ENCODE data around the gene MORN5.

The MORN5 gene

DNA sequence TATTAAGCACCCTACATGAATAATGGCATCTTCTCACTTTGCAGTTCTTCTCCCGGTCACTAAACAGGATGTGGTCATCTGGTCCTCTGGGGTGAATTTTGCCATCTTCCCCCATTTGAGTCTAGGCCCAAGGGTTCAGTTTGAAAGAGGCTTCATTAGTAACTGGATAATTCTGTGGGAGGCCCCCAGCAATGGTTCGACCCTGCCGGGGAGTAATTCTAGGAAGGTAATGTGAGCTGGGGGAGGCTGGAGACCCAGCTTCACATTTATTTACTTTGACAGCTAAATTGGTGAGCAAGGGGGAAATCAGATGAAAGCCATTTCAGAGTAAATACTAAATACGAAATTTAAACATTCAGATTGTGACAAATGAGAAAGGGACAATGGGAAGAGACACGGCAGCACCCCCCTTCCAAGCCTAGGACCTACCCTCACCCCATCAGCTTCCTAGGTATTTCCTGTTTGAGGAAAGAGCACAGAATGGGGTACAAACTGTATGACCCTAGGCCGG lies 73.1 kb downstream of the MORN5 start:
- no peak for DNase-seq (ENCODE audit: low read depth)

DNA sequence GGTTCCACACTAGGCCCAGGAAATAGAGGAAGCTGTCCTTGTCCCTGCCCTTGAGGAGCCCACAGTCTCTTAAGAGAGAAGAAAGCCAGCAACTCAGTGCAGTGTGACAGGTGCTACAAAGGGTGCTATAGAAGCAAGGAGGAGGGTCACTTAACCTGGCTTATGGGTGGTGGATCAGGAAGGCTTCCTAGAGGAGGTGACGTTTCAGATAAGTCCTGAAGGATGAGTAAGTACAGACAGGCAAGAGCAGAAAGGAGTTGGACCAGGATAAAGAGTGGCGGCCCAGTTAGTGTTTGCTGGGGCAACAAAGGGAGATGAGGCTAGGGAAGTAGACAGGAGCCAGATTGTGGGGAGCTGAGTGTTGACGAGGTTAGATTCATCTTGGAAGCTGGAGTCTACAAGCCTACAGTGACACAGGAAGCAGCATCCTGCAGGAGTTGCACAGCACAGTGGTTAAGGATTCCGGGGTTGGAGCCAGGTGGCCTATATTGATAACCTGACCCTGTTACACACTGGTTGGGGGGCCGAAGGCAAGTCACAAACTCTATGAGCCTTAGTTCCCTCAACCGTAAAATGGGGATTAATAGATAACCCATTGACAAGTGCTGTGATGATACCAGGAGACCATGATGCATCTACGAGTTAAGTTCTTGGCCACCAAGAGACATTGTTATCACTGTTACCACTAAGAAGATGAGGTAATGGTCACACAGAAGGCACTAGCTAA lies 74.5 kb downstream of the MORN5 start:
- DNase-seq (ENCODE audit: low read depth) = no peak

GRCh38 chr9:122236681-122237080 lies 77.0 kb downstream of the MORN5 start:
- DNase-seq (ENCODE audit: low read depth) = no peak

DNA sequence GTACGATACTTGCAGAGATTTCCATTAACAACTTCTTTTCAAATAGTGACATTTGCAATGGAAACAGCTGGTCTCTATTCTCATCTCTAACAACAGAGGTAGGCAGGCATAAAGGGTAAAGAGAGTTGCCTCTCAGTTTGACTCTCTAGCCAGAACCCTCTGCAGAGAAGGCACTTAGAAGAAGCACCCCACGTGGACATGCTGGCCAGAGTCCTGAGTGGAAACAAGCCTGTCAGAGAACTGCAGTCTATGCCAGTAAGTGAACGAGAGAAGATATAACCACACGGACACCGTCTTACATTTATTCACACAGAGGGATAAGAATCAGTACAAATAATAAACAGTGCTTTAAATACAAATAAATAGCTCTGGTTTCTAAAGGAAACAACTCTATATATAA lies 80.0 kb downstream of the MORN5 start:
- no peak for DNase-seq (ENCODE audit: low read depth)

- DNase-seq (ENCODE audit: low read depth) = no peak
Observed at GRCh38 chr9:122244349-122244748, 84.6 kb downstream of the MORN5 start.

- no peak for DNase-seq (ENCODE audit: low read depth)
Observed at GRCh38 chr9:122246666-122247065, 87.0 kb downstream of the MORN5 start.

GRCh38 chr9:122248448-122248865 lies 88.7 kb downstream of the MORN5 start:
- DNase-seq (ENCODE audit: low read depth) = no peak
